Measurements from ENCODE around the gene PRR23E.

GRCh38 chr3:127206611-127207516 is 13.9 kb downstream of the PRR23E start:
- TF ChIP-seq CTCF (IDR thresholded peaks at IDR 0.05) (no peak), POLR2A (IDR thresholded peaks at IDR 0.05) (no peak)
